Adrenal gland (tissue), 5 donors: Measurements from ENCODE around the gene RALGAPA1.

ENCODE experiments used
- CTCF ChIP-seq, 6 experiments: fragments of 450-650 bp in 4 of 6; fragments of 200-600 bp in 2 of 6; sonication (generic) in 1 of 6; IDR thresholded peaks; 1 replicate in 5 of 6; 2 replicates in 1 of 6; pipeline versions ENCODE4 v1.5.1 to v1.8.0; 2016 to 2021; ENCODE audit warnings: antibody characterized with exemption in 6 of 6, mild to moderate bottlenecking in 2 of 6, moderate library complexity in 1 of 6
- POLR2A ChIP-seq, 2 donors: fragments of 450-650 bp; IDR thresholded peaks; one replicate each; pipeline ENCODE4 v1.6.1; 2017; ENCODE audit warnings: antibody characterized with exemption in 2 of 2, mild to moderate bottlenecking in 2 of 2, moderate library complexity in 1 of 2
- donor health status: DM: no; HTN: no; CAD: no.

- TF ChIP-seq CTCF (IDR thresholded peaks at IDR 0.05) (no peak), POLR2A (IDR thresholded peaks at IDR 0.05) (no peak)
Observed at GRCh38 chr14:35766036-35766699, 42.9 kb downstream of the RALGAPA1 start.
